ENCODE results near the gene CSF1. TPM values are rescaled to one million over a fixed set of nuclear protein-coding genes. Genes with fewer than 3 reads are reported as not detected.
"Not testable (repeated sequence)": the region's sequence is repeated elsewhere in the genome, so short reads cannot be mapped to it uniquely, and the experiment has no call there.

The CSF1 gene, protein sequence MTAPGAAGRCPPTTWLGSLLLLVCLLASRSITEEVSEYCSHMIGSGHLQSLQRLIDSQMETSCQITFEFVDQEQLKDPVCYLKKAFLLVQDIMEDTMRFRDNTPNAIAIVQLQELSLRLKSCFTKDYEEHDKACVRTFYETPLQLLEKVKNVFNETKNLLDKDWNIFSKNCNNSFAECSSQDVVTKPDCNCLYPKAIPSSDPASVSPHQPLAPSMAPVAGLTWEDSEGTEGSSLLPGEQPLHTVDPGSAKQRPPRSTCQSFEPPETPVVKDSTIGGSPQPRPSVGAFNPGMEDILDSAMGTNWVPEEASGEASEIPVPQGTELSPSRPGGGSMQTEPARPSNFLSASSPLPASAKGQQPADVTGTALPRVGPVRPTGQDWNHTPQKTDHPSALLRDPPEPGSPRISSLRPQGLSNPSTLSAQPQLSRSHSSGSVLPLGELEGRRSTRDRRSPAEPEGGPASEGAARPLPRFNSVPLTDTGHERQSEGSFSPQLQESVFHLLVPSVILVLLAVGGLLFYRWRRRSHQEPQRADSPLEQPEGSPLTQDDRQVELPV
- 16.0 TPM for total RNA-seq
- long read RNA-seq, full-length matches to known transcripts: 34 of 58 reads
- long read RNA-seq, partial matches to known transcripts: 22 of 58 reads
- long read RNA-seq, other reads (novel, unspliced or antisense): 2 of 58 reads

DNA sequence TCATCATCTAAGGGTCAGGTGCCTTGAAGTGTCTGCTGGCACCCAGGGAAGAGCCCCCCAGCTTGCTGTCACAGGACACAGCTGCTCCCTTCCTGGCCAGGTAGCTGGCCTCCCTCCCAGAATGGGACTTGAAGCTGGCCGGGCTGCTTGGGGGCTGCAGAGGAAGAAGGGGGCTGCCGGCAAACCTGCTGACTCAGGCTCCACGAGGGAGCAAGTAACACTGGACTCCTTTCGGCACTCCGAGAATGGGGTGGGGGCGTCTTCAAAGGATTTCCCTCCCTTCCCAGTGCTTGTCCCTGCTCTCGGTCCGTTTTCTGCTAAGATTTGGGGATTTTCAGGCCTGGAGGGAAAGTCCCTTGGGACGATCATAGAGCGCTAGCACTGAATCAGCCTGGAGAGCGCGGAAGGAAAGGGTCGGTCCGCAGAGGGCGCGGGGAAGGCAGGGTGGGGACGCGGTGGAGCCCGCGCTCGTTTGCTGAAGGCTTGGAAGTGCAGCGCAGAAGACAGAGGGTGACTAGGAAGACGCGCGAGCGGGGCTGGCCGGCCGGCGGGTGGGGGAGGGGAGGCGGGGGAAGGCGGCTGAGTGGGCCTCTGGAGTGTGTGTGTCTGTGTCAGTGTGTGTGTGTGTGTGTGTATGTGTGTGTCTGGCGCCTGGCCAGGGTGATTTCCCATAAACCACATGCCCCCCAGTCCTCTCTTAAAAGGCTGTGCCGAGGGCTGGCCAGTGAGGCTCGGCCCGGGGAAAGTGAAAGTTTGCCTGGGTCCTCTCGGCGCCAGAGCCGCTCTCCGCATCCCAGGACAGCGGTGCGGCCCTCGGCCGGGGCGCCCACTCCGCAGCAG lies at the start of gene CSF1:
Gene CSF1 (plus strand): TSS at position 727 of the 840 bp plus-strand sequence. CDS start 175 bp downstream, outside the sequence.
- ATAC-seq (ENCODE audit: poor library complexity): peak; percentile 80
- DNase-seq: peak; percentile 90
- intact Hi-C loops (cut with DNase I): loop anchor here (5.0 kb wide), 2 partner anchors 72 to 123 kb away; partner anchors contain the start of gene AHCYL1

DNA sequence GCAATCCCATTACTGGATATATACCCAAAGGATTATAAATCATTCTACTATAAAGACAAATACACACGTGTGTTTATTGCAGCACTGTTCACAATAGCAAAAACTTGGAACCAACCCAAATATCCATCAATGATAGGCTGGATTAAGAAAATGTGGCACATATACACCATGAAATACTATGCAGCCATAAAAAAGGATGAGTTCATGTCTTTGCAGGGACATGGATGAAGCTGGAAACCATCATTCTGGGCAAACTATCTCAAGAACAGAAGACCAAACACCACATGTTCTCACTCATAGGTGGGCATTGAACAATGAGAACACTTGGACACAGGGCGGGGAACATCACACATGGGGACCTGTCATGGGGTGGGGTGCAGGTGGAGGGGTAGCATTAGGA lies 49.0 kb upstream of the CSF1 start:
- intact Hi-C loops (cut with DNase I); DNase-seq; ATAC-seq (ENCODE audit: poor library complexity): not testable (repeated sequence)

DNA sequence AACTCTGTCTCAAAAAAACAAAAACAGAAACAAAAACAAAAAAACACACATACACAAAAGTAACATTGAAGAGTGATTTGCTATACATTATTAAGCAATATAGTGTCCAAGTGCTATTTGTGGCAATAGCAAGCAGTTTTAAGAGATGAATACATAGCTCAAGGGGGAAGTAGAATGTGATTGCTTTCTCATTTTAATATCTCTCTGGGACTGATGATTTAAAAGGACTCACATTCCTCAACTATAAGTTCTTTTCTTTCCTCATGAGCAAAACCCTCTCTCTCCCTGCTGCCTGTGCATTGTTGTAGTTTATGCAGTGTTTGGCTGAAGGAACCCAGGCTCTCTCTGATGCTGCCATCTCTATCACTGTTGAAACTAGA lies 47.0 kb upstream of the CSF1 start:
- DNase-seq: no peak
- ATAC-seq (ENCODE audit: poor library complexity): no peak
- intact Hi-C loops (cut with DNase I): no loop called here

DNA sequence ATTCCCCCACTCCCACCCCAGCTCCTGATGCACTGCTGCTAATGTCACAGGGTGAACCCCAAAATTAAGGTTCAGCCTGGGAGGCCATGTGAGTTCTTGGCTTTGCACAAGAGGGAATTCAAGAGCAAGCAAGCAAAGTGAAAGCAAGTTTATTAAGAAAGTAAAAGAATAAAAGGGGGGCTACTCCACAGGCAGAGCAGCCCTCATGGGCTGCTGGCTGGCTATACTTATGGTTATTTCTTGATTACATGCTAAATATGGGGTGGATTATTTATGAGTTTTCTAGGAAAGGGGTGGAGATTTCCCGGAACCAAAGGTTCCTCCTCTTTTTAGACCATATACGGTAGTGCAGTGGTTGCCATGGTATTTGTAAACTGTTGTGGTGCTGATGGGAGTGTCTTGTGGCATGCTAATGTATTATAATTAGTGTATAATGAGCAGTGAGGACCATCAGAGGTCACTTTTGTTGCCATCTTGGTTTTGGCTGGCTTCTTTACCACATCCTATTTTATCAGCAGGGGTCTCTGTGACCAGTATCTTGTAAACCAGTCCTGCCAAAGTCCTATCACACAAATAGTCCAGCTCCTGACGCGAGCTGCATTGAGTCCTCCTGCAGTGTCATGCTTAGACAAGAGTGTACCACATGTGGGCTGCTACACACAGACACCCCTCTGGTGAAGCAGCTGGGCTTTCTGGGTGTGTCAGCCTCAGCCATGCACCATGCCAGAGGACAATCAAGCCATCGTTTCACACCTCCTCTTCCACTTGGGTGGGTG lies 46.4 kb upstream of the CSF1 start:
- intact Hi-C loops (cut with DNase I): no loop called here
- peak; percentile 20 for ATAC-seq (ENCODE audit: poor library complexity)
- no peak for DNase-seq

DNA sequence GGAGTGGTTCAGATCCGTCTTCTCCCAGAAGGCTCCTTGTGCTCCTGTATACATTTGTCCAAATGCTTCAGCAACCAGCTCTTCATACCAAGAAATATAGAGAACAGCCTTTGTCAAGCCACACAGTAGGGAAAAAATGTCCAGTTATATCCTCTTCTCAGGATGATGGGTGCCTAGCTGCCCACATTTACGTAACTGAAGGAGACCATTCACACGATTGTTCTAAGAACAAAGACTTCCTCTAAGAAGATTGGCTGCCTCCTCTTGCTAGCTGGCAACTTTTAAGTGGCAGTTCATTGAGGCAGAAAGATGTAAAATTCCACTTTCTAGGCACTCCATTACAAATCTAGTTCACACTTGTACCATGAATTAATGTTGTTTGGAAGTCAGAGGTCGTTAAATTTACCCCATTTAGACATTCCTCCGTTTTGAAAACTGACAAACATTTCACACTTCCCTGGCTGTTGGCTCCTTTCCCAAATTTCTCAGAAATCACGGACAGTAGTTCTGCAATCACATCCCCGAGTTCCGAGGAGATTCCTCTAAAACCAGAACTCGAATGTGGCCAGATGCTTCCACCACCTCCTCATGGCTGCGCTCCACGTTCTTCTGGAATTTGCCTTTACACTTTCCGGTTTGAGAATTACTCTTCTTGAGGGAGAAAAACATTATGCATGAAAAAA lies 45.6 kb upstream of the CSF1 start:
- ATAC-seq (ENCODE audit: poor library complexity) (peak; percentile 43), DNase-seq (no peak)
- intact Hi-C loops (cut with DNase I): no loop called here

DNA sequence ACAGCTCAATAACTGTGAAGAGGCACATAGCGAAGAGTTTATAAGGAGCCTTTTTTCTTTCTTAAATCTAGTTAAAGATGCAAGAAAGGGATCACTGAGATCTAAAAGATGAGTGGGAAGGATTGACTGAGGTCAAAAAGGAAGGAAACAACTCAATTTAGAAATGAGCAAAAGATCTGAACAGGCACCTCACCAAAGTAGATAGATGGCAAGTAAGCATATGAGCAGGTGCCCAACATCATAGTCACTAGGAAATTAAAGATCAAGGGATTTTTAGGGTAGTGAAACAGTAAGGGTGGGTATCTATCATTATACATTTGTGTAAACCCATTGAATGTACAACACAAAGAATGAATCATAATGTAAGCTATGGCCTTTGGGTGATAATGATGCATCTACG lies 44.6 kb upstream of the CSF1 start:
- intact Hi-C loops (cut with DNase I): no loop called here
- DNase-seq: no peak
- ATAC-seq (ENCODE audit: poor library complexity): no peak

DNA sequence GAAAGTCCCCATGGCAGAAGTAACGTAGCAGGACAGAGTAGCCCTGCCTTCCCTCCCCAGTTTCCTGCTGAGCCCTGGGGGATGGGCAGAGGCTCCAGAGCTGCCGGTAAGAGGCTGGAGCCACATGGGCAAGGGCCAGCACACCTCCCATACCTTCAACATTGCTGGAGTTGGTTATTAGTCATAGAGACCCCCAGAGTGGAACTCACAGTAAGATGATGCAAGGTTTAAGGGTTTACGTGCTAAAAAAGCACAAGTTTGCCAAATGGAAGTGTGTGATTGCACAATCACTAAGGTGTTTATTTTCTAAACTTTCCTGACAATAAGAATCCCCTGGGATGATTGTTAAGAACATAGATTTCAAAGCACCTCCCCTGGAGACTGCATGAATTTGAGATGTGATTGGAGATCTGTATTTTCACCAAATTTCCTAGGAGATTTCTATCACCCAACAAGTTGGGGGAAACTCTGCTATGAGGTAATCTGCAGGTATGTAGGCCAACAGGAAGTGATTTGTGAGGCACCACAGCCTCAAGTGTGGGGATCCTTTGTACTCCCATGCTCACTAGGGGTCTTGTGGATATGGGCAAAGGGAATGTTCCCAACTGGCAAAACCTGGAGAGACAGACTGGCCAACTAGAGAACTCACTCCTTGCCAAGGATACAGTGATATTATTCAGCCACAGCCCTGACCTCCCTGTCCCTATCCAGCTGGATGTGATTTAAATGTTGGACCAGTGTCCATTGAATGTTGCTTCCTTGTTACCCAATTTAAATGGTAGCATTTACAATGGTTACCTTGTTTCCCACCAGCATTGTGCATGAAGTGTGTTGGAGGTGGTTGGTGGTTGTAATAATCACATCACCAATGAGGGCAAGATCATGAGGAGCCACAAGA lies 37.1 kb upstream of the CSF1 start:
- ATAC-seq (ENCODE audit: poor library complexity) (no peak), DNase-seq (no peak)
- intact Hi-C loops (cut with DNase I): no loop called here

DNA sequence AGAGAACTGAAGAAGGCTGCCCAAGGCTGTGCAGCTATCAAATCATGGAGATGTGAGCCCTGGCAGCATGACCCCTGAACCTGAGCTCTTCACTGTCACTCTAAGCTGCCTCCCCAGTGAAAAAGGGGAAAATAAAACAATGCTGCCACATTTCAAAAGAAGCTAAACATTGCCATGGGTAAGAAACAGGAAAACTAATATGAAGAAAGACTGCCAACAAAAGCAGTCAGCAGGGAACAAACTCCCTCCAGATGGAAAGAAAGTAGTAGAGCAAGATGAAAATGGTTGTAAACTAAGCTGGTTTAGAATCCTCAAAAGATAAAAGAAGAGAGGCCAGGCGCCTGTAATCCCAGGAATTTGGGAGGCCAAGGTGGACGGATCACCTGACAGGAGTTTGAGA lies 36.2 kb upstream of the CSF1 start:
- DNase-seq (no peak), ATAC-seq (ENCODE audit: poor library complexity) (no peak)
- intact Hi-C loops (cut with DNase I): no loop called here

DNA sequence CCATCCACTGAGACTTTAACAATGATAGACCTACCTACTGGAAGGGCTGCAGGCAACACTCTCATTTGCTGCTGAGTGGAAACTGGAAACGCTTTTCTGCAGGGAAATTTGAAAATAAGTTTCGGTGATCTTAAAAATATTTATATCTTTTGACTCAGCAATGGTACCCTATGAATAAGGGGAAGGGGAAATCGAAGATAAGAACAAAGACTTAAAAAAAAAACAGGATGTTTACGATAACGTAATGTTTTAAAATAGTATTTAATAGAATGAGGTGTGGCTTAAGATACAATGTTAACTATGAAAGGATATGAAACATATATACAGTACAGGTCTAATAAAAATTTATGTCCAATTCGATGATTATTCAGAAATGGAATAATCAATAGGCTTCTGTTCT lies 34.8 kb upstream of the CSF1 start:
- intact Hi-C loops (cut with DNase I): no loop called here
- ATAC-seq (ENCODE audit: poor library complexity) (no peak), DNase-seq (no peak)

DNA sequence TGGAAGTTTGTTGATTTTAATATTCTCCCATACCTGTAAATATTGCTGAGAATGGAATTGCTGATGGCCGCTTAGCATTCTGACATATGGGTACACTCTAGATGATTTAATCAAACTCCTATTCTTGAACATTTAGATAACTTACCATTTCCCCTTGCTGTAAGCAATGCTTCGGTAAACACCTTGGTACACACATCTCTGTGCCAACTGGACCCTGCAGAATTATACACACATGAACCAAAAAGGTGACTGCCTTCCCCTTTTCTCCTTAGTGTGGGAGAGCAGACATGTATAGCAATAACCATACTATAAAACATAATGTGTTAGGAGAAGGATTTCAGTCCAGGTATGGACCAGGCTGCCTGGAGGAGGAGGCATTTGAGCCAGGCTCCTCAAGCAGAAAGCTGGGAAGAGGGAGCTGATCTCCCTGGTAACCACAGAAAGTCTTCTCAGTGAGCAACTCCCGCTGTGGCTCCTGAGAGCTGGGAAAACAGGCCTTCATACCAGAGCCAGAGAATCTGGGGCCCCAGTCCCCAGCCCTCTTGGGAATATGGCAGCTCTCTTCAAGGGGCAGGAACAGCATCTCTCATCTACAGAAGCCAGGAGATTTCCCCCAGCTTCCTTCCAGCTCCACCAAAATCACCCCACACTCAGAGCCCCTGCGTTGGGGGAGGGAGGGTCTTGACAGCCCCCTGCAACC lies 33.9 kb upstream of the CSF1 start:
- intact Hi-C loops (cut with DNase I): no loop called here
- ATAC-seq (ENCODE audit: poor library complexity) (peak; percentile 30), DNase-seq (no peak)

DNA sequence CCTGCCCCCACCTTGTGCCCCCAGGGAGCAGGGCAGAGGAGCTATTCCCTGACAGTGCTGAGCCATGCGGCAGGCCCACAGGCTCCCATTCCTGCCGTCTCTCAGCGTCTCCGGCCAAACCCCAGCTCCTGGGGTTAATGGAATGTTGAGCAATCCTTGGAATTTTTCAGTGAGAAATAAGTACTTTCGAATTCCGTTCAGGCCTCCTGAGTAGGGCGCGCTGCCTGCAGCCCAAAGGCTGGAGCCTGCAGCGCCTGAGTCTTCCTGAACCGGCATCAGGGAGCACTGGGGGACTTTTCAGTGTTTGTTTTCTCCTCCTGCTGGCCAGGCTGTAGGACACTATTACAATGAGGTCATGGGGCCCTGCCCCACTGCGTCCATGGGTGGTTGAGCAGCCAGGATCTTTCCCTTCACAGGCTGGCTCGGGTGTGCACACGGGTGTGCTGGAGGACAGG lies 33.3 kb upstream of the CSF1 start:
- intact Hi-C loops (cut with DNase I): no loop called here
- ATAC-seq (ENCODE audit: poor library complexity) (peak; percentile 92), DNase-seq (peak; percentile 83)

DNA sequence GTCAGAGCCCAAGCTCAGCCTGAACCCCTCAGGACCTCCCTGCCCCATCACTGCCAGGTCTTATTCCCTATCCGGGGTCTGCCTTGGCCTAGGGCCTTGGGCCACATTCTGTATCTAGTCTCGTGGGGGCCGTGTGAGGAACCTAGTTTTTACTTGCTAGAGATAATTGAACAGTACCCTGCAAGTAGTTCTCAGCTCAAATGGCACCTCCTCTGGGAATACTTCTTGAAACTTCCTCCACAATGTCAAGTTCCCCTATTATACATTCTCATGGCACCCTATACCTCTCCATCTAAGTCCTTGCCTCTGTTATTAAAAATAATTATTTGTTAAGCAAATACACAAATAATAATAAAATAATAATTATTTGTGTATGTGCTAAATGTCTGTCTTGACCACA lies 32.9 kb upstream of the CSF1 start:
- intact Hi-C loops (cut with DNase I): no loop called here
- DNase-seq (no peak), ATAC-seq (ENCODE audit: poor library complexity) (no peak)

DNA sequence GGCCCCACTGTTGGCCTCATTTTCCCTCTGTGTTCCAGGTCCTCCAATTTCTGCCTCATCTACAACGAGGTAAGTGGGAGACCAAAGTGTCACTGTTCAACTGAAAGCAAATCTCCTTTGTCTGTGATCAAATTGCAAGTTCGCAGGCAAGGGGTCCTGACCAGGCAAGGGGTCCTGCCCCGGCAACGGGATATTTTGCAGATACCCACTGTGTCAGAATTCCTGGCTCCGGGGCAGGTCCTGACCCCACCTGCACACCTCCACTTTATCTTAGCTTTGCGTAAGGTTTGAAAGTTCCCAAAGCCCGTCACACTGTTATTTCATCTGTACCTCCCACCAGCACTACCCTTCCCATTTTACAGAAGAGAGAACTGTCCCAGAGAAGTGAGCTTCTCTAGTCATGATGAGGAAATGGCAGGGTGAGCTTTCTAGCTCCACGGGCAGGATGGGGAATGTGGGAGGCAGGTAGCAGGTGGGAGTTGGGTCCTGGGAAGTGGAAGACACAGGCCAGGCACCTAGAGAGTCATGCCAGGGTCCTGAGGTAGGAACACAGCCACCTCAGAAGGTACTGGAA lies 32.0 kb upstream of the CSF1 start:
- intact Hi-C loops (cut with DNase I): no loop called here
- ATAC-seq (ENCODE audit: poor library complexity) (no peak), DNase-seq (no peak)

DNA sequence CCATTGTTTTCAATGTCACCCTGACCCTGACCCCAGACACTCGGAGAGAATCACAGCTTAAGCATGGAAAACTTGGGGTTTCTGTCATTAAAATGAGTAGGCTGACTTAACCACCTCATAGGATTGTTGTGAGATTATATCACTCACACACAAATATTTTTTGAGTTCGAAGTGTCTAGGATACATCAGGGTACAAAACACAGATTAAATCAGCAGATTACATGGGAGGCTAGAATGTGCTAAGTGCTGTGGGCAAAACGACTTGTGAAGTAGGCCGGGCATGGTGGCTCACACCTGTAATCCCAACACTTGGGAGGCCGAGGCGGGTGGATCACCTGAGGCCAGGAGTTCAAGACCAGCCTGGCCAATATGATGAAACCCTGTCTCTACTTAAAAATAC lies 31.3 kb upstream of the CSF1 start:
- intact Hi-C loops (cut with DNase I): not testable (repeated sequence)

DNA sequence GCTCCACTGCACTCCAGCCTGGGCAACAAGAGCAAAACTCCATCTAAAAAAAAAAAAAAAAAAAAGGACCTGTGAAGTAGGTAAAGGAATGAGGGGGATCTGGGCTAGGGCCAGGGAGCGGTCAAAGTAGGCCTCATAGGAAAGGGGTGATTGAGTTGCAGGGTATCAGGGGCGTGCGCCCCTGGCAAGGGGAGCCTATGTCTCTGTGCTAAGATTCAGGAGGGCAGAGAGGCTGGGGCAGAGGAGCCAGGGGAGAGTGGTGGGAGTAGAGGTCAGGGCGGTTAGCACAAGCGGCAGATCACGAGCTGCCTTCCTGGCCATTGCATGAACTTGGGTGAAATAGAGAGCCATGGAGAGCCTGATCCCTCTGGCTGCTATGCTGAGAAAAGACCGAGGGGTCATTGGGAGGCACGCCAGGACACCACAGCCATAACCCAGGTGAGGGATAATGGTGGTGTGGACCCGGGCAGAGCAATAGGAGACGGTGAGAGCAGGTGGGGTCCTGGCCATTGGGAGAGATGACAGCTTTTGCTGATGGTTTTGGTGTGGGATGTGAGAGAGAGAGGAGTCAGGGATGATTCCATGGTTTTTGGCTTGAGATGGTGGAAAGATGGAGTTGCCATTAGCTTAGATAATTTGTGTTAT lies 30.6 kb upstream of the CSF1 start:
- ATAC-seq (ENCODE audit: poor library complexity): no peak
- intact Hi-C loops (cut with DNase I): no loop called here
- no peak for DNase-seq

More for the DNA sequence above, 31.3 kb upstream of the CSF1 start:
- ATAC-seq (ENCODE audit: poor library complexity); DNase-seq: not testable (repeated sequence)

Measured in Right ventricle myocardium superior (tissue), 1 donor.